Measurements from ENCODE around the gene CCNJ.

Gene CCNJ

GRCh38 chr10:96072674-96073073, 29.3 kb downstream of the CCNJ start:
- no peak overlapping the region for H3K27ac ChIP-seq
- TF ChIP-seq ZFX (IDR thresholded peaks at IDR 0.05): no peak

DNA sequence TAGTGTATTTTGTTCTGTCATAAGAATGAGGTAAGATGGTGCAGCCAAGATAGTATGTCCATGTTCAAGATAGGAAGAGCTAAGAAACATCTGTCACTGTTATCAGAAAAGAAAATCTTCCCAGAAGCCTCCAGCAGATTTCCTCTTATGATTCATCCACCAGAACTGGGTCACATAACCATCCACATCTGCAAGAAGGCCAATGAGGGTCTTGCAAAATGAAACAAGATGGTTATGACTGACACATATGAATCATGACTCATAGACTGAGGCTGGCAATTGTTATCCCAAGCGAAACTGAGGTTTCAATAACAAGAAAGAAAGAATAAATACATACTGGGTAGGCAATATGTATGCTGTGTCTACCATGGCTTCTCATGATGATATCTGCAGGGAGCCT, 30.3 kb downstream of the CCNJ start:
- H3K27ac ChIP-seq: no peak overlapping the region
- TF ChIP-seq CTCF (conservative IDR thresholded peaks at IDR 0.05): no peak
- TF ChIP-seq ZFX (IDR thresholded peaks at IDR 0.05): no peak

DNA sequence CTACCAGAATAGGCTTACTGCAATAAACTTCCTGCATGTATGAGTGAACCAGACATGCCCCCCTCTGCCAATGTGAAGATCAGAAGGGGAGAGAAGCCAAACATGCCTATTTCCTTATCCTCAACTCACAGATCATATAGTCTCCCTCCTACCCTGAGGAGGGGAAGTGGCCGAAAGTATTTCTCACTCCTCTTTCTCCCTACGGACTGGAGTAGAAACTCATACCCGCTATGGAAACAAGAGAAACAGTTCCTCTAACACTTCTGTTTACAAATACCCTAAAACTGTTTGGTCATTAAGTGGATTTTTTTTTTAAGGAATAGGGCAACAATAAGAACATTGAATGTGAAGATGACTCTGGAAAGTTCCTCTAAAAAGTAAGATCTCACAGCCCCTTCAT, 31.4 kb downstream of the CCNJ start:
- no peak overlapping the region for H3K27ac ChIP-seq
- no peak for TF ChIP-seq ZFX (IDR thresholded peaks at IDR 0.05)
- no peak for TF ChIP-seq CTCF (conservative IDR thresholded peaks at IDR 0.05)

- no peak overlapping the region for H3K27ac ChIP-seq
- TF ChIP-seq ZFX (IDR thresholded peaks at IDR 0.05): no peak
- TF ChIP-seq CTCF (conservative IDR thresholded peaks at IDR 0.05): no peak
Observed at GRCh38 chr10:96075977-96076376, 32.6 kb downstream of the CCNJ start.

DNA sequence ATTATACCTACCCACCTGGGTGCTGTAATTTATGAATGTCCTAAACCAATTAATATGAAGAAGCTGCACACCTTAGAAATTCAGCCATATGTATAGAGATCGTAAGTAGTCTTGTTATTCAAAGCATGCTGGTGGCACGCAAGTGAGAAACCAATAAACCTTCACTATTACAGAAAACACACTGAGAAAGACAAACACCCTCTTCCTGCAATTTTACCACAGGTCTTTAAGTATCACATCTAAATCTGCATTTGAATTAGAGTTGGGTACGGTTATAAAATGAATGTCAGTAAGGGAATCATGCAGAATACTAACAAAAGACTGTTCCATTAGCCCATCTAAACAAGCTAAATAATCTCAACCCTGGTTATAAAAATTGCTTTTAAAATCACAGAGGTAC, 33.8 kb downstream of the CCNJ start:
- no peak overlapping the region for H3K27ac ChIP-seq
- TF ChIP-seq ZFX (IDR thresholded peaks at IDR 0.05): no peak
- no peak for TF ChIP-seq CTCF (conservative IDR thresholded peaks at IDR 0.05)

DNA sequence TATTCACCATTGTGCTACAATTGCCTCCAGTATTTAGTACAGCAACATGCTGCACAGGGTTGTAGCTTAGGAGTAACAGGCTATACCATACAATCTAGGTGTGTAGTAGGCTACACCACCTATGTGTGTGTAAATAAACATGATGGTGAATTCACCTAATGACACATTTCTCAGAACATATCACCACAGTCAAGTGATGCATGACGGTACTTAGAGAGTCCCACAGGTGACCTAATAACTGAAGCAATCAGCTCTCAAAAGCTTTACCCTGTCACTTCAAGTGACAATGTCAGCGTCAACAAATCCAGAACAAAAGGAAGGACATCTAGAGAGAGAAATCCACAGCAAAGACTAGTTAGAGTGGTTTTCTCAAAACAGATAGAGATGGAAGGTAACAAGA, 38.8 kb downstream of the CCNJ start:
- no peak overlapping the region for H3K27ac ChIP-seq
- TF ChIP-seq ZFX (IDR thresholded peaks at IDR 0.05) (no peak), CTCF (conservative IDR thresholded peaks at IDR 0.05) (no peak)

- no peak for TF ChIP-seq ZFX (IDR thresholded peaks at IDR 0.05)
- no peak for TF ChIP-seq CTCF (conservative IDR thresholded peaks at IDR 0.05)
Observed at GRCh38 chr10:96082748-96083147, 39.4 kb downstream of the CCNJ start.

DNA sequence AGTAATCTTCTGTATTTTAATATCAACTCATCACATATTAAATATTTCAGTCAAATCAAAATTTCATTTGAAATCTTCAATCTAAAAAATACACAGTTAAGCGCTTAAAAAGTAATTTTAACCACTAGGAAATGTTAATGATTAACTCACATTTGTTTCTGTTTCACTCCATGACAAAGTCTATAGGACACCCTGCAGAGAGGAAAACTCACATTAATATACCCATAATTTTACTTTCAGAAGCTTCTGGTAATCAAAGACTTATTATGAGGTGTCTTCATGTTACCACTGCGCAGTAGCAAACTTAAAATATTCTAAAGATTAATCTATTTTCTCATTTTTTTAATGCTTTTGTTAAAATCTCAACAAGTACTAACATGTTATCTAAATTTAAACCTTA, 45.7 kb downstream of the CCNJ start:
- H3K27ac ChIP-seq: no peak overlapping the region; the same call in 1 of the 2 replicates
- no peak for TF ChIP-seq CTCF (conservative IDR thresholded peaks at IDR 0.05)
- TF ChIP-seq ZFX (IDR thresholded peaks at IDR 0.05): no peak

More at GRCh38 chr10:96082748-96083147, 39.4 kb downstream of the CCNJ start:
- H3K27ac ChIP-seq: no peak overlapping the region

Data from C4-2B (cell line).